Endothelial cell of umbilical vein (primary cell): ENCODE measurements around the gene CHST14. TPM values are rescaled to one million over a fixed set of nuclear protein-coding genes. Genes with fewer than 3 reads are reported as not detected.

ENCODE experiments used
- BruUV-seq: library from RNA; stranded (reverse); fragments of 400-500 nt; replicated peaks from 2 replicates; lab custom pipeline; 2021; lab: Mats Ljungman, UMichigan
- CTCF ChIA-PET: fragments of 300-600, 350-600 bp; sonication (Branson Sonifier 250); formaldehyde crosslinking; loops from one replicate; lab custom pipeline; 2021; ENCODE audit warnings: antibody characterized with exemption, inconsistent platforms; lab: Charles Lee
- POLR2A ChIA-PET: fragments of 300-600, 350-600 bp; sonication (Branson Sonifier 250); formaldehyde crosslinking; loops from one replicate; lab custom pipeline; 2021; ENCODE audit warnings: antibody characterized with exemption, inconsistent platforms; lab: Charles Lee
- DNase-seq: peaks from one replicate; pipeline ENCODE4 v3.0.0-alpha.2; 2011; ENCODE audit warnings: low read depth, low spot score
- FAIRE-seq: peaks from 2 replicates; lab custom pipeline; 2011; peaks lifted over from hg19 to GRCh38; lab: Jason Lieb, UNC
- H2AFZ ChIP-seq: 2 replicates; pipeline ENCODE4 v1.6.0; 2012; ENCODE audit warnings: low read depth, low read length, control low read depth, inconsistent platforms
- H3K27ac ChIP-seq: 2 replicates; pipeline ENCODE4 v1.5.1; 2011; ENCODE audit warnings: low read depth, mild to moderate bottlenecking, control low read depth, low read length, moderate library complexity; ENCODE audit not compliant: insufficient read depth
- H3K27me3 ChIP-seq, 2 experiments: 2 replicates each; pipeline versions ENCODE4 v1.6.0 to v1.6.1; 2011; ENCODE audit warnings: low read length in 2 of 2, mixed read lengths in 1 of 2; ENCODE audit not compliant: control insufficient read depth in 2 of 2, insufficient read depth in 2 of 2
- H3K36me3 ChIP-seq, 2 experiments: 2 replicates in 1 of 2; 3 replicates in 1 of 2; pipeline ENCODE4 v1.5.1; 2011; ENCODE audit warnings: low read length in 2 of 2, mild to moderate bottlenecking in 1 of 2, moderate library complexity in 1 of 2; ENCODE audit not compliant: control insufficient read depth in 2 of 2, insufficient read depth in 2 of 2; ENCODE audit errors: extremely low read depth in 1 of 2
- H3K4me1 ChIP-seq: 3 replicates; pipeline ENCODE4 v1.5.1; 2011; ENCODE audit warnings: mild to moderate bottlenecking, low read length; ENCODE audit not compliant: control insufficient read depth, insufficient read depth; ENCODE audit errors: extremely low read depth
- H3K4me2 ChIP-seq: 2 replicates; pipeline ENCODE4 v1.6.1; 2011; ENCODE audit warnings: low read length, control low read depth, mixed read lengths; ENCODE audit not compliant: insufficient read depth
- H3K4me3 ChIP-seq, 3 experiments: fragments of 200-600 bp in 1 of 3; sonication (generic), shearing (Covaris generic) in 1 of 3; replicated peaks in 1 of 3; 2 replicates each; pipeline ENCODE4 v1.5.1; 2011 to 2016; ENCODE audit warnings: control low read depth in 3 of 3, low read length in 3 of 3, mild to moderate bottlenecking in 2 of 3, inconsistent platforms in 1 of 3, low read depth in 1 of 3, moderate library complexity in 1 of 3; ENCODE audit not compliant: insufficient read depth in 1 of 3
- H3K79me2 ChIP-seq: 2 replicates; pipeline ENCODE4 v1.6.0; 2012; ENCODE audit warnings: low read length, inconsistent platforms; ENCODE audit not compliant: control insufficient read depth, insufficient read depth
- H3K9ac ChIP-seq: replicated peaks from 2 replicates; pipeline ENCODE3; 2011; ENCODE audit warnings: low read length, control low read depth; ENCODE audit not compliant: insufficient read depth; ENCODE audit errors: extremely low read depth
- H3K9me1 ChIP-seq: replicated peaks from 3 replicates; pipeline ENCODE4 v1.6.0; 2011; ENCODE audit warnings: mild to moderate bottlenecking, low read length; ENCODE audit not compliant: control insufficient read depth, insufficient read depth; ENCODE audit errors: extremely low read depth
- H3K9me3 ChIP-seq: replicated peaks from 2 replicates; pipeline ENCODE4 v1.5.1; 2012; ENCODE audit warnings: low read length, inconsistent platforms; ENCODE audit not compliant: control insufficient read depth, insufficient read depth
- H4K20me1 ChIP-seq: replicated peaks from 2 replicates; pipeline ENCODE3; 2011; ENCODE audit warnings: mild to moderate bottlenecking, low read length; ENCODE audit not compliant: control insufficient read depth, insufficient read depth; ENCODE audit errors: extremely low read depth
- EZH2 ChIP-seq: IDR thresholded peaks from 2 replicates; pipeline ENCODE4 v1.6.1; 2012; ENCODE audit warnings: borderline replicate concordance, low read depth, mild to moderate bottlenecking, moderate library complexity, low read length, inconsistent platforms; ENCODE audit not compliant: severe bottlenecking
- FOS ChIP-seq: IDR thresholded peaks from 2 replicates; pipeline ENCODE4 v1.6.1; 2011; ENCODE audit warnings: mild to moderate bottlenecking, low read length, moderate library complexity, borderline replicate concordance; ENCODE audit not compliant: insufficient read depth
- GATA2 ChIP-seq: IDR thresholded peaks from 2 replicates; pipeline ENCODE4 v1.7.0; 2011; ENCODE audit warnings: low read depth, mild to moderate bottlenecking, moderate library complexity, mixed read lengths, low read length; ENCODE audit not compliant: insufficient read length, insufficient read depth
- JUN ChIP-seq: IDR thresholded peaks from 2 replicates; pipeline ENCODE4 v1.6.1; 2011; ENCODE audit warnings: borderline replicate concordance, low read depth; ENCODE audit not compliant: insufficient read length, insufficient read depth
- MAX ChIP-seq: IDR thresholded peaks from 2 replicates; pipeline ENCODE4 v1.6.1; 2011; ENCODE audit not compliant: insufficient read depth, insufficient read length
- MYC ChIP-seq: IDR thresholded peaks from one replicate; pipeline ENCODE4 v1.6.1; 2011; ENCODE audit warnings: mild to moderate bottlenecking, low read depth, low read length
- POLR2A ChIP-seq: IDR thresholded peaks from 2 replicates; pipeline ENCODE4 v1.6.1; 2012; ENCODE audit warnings: low read depth, mild to moderate bottlenecking, control low read depth, low read length
- POLR2AphosphoS5 ChIP-seq: IDR thresholded peaks from 2 replicates; pipeline ENCODE4 v1.6.1; 2012; ENCODE audit warnings: low read depth, mild to moderate bottlenecking, control low read depth, low read length, moderate library complexity; ENCODE audit not compliant: insufficient read depth
- dilution Hi-C: fragments of 300-500 bp; cut with MboI; formaldehyde crosslinking; loops from one replicate; pipeline ENCODE4 v1.15.0; 2019; ENCODE audit warnings: low sequenced_read_pairs; ENCODE audit not compliant: extremely low pct_ligation_motif_present
- intact Hi-C: fragments of 100-400 bp; cut with micrococcal nuclease; formaldehyde crosslinking; loops from one replicate; pipeline ENCODE4 v1.10.0; 2022
- polyA plus RNA-seq, 4 experiments: library from polyadenylated mRNA; depleted of rRNA in 3 of 4; stranded (reverse) in 3 of 4; unstranded in 1 of 4; fragments of >200 nt; gene quantifications; 2 replicates each; pipeline versions ENCODE4 v1.2.1 to v1.2.3, GENCODE V29; 2011 to 2012; ENCODE audit warnings: missing spikeins in 1 of 4
- total RNA-seq: library from RNA; stranded (reverse); gene quantifications from 2 replicates; pipeline ENCODE4 v1.2.3, GENCODE V29; 2021
- TF ChIP-seq, protein P1 (sequence below), 2 donors: IDR thresholded peaks; 1 replicate in 1 of 2; 2 replicates in 1 of 2; pipeline ENCODE4 v1.5.1; 2011; ENCODE audit warnings: low read length in 2 of 2, mild to moderate bottlenecking in 2 of 2, moderate library complexity in 2 of 2, control low read depth in 1 of 2, inconsistent platforms in 1 of 2, low read depth in 1 of 2; ENCODE audit not compliant: insufficient read depth in 1 of 2; ENCODE audit errors: extremely low read depth in 1 of 2

CHST14 gene
- total and polyA plus RNA-seq, 2 donors (not counting 3 experiments of a cell fraction or from before 2014, with no cell fraction given), result 35.1 to 49.2 TPM

- H3K4me2 ChIP-seq, result peak overlapping the region; percentile 40
- H3K36me3 ChIP-seq, result no peaks in the 10 kb centered on the region
- peaks cover 6% of the 10 kb centered on the region for H3K4me1 ChIP-seq
- BruUV-seq, result TSS peak; percentile 46
- ChIA-PET POLR2A (no interaction called here), CTCF (no interaction called here)
- no peak overlapping the region for H3K4me3 ChIP-seq
- intact Hi-C loops, result no loop called here
- DNase-seq, result no peak
- no peak for FAIRE-seq
- no peaks in the 10 kb centered on the region for H3K9me3 ChIP-seq
- no peak overlapping the region for H3K9ac ChIP-seq
- H3K9me1 ChIP-seq, result no peaks in the 10 kb centered on the region
- dilution Hi-C loops, result no loop called here
- TF ChIP-seq POLR2A (no peak), POLR2AphosphoS5 (no peak), EZH2 (no peak), JUN (no peak), FOS (no peak), MAX (no peak), MYC (no peak), GATA2 (no peak)
- TF ChIP-seq, protein P1, sequence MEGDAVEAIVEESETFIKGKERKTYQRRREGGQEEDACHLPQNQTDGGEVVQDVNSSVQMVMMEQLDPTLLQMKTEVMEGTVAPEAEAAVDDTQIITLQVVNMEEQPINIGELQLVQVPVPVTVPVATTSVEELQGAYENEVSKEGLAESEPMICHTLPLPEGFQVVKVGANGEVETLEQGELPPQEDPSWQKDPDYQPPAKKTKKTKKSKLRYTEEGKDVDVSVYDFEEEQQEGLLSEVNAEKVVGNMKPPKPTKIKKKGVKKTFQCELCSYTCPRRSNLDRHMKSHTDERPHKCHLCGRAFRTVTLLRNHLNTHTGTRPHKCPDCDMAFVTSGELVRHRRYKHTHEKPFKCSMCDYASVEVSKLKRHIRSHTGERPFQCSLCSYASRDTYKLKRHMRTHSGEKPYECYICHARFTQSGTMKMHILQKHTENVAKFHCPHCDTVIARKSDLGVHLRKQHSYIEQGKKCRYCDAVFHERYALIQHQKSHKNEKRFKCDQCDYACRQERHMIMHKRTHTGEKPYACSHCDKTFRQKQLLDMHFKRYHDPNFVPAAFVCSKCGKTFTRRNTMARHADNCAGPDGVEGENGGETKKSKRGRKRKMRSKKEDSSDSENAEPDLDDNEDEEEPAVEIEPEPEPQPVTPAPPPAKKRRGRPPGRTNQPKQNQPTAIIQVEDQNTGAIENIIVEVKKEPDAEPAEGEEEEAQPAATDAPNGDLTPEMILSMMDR (IDR thresholded peaks at IDR 0.05; ENCODE audit: extremely low read depth in 1 of 2, insufficient read depth in 1 of 2, low read depth in 1 of 2, low read length in 2 of 2), result no peak
- H3K27me3 ChIP-seq, result peaks cover 0 to 1% of the 10 kb centered on the region in 2 experiments
- no peak overlapping the region for H3K27ac ChIP-seq
- no peaks in the 10 kb centered on the region for H4K20me1 ChIP-seq
- H2AFZ ChIP-seq, result no peak overlapping the region
- no peaks in the 10 kb centered on the region for H3K79me2 ChIP-seq
These were observed 1.5 kb downstream of the CHST14 start for GRCh38 chr15:40472171-40472727.
